Neural cell (in vitro differentiated cells): ENCODE data around the gene HNRNPF. TPM values are rescaled to one million over a fixed set of nuclear protein-coding genes. Genes with fewer than 3 reads are reported as not detected.
A peak's percentile ranks its signal among the peaks of the same experiment; 100 is the strongest.

Experiments used
- H2AFZ ChIP-seq: fragments of 200-600, 300-800 bp; sonication (generic), shearing (Covaris generic); 2 replicates; pipeline ENCODE4 v1.6.0; 2014; ENCODE audit warnings: low read depth, mild to moderate bottlenecking, antibody characterized with exemption, low read length, moderate library complexity
- H3F3A ChIP-seq: fragments of 200-600 bp; shearing (Covaris generic); 2 replicates; pipeline ENCODE4 v1.6.1; 2016; ENCODE audit warnings: mild to moderate bottlenecking, moderate library complexity, mixed read lengths, antibody characterized with exemption, low read length; ENCODE audit not compliant: insufficient read depth, poor library complexity, severe bottlenecking
- H3K27ac ChIP-seq: fragments of 200-600, 300-800 bp; sonication (generic), shearing (Covaris generic); 2 replicates; pipeline ENCODE4 v1.5.1; 2014; ENCODE audit warnings: mild to moderate bottlenecking, low read length, moderate library complexity
- H3K27me3 ChIP-seq: fragments of 300-800, 200-600 bp; sonication (generic), shearing (Covaris generic); 2 replicates; pipeline ENCODE4 v1.6.0; 2014; ENCODE audit warnings: mild to moderate bottlenecking, low read depth, low read length, moderate library complexity; ENCODE audit not compliant: insufficient read depth
- H3K36me3 ChIP-seq: fragments of 300-800, 200-600 bp; sonication (generic), shearing (Covaris generic); 2 replicates; pipeline ENCODE4 v1.5.1; 2014; ENCODE audit warnings: mild to moderate bottlenecking, antibody characterized with exemption, low read length, moderate library complexity; ENCODE audit not compliant: insufficient read depth
- H3K4me2 ChIP-seq: fragments of 300-800, 200-600 bp; sonication (generic), shearing (Covaris generic); 2 replicates; pipeline ENCODE4 v1.6.0; 2014; ENCODE audit warnings: mild to moderate bottlenecking, low read length
- H3K4me3 ChIP-seq: fragments of 300-800, 200-600 bp; sonication (generic), shearing (Covaris generic); 2 replicates; pipeline ENCODE4 v1.5.1; 2014; ENCODE audit warnings: mild to moderate bottlenecking, low read length, moderate library complexity
- H3K79me2 ChIP-seq: fragments of 200-600 bp; shearing (Covaris generic); replicated peaks from 2 replicates; pipeline ENCODE4 v1.6.0; 2014; ENCODE audit warnings: mild to moderate bottlenecking, low read length, moderate library complexity; ENCODE audit not compliant: insufficient read depth
- H3K9ac ChIP-seq: fragments of 300-800, 200-600 bp; sonication (generic), shearing (Covaris generic); 2 replicates; pipeline ENCODE4 v1.6.1; 2016; ENCODE audit warnings: mild to moderate bottlenecking, low read length, mixed read lengths
- H3K9me2 ChIP-seq: fragments of 200-600 bp; shearing (Covaris generic); 2 replicates; pipeline ENCODE4 v1.6.1; 2016; ENCODE audit warnings: mild to moderate bottlenecking, low read length, mixed read lengths; ENCODE audit not compliant: insufficient read depth
- H3K9me3 ChIP-seq: fragments of 200-600, 300-800 bp; sonication (generic), shearing (Covaris generic); 2 replicates; pipeline ENCODE4 v1.6.1; 2016; ENCODE audit warnings: mild to moderate bottlenecking, mixed run types, low read length, moderate library complexity, mixed read lengths
- H4K20me1 ChIP-seq: fragments of 200-600 bp; shearing (Covaris generic); 2 replicates; pipeline ENCODE4 v1.6.1; 2016; ENCODE audit warnings: mild to moderate bottlenecking, mixed run types; ENCODE audit not compliant: insufficient read depth
- CTCF ChIP-seq: fragments of 450-650 bp; IDR thresholded peaks from 2 replicates; pipeline ENCODE4 v1.5.1; 2014; ENCODE audit warnings: antibody characterized with exemption, mild to moderate bottlenecking, moderate library complexity; ENCODE audit not compliant: poor library complexity, severe bottlenecking
- EP300 ChIP-seq: fragments of 450-650 bp; conservative IDR thresholded peaks from 2 replicates; pipeline ENCODE4 v1.6.1; 2014; ENCODE audit warnings: antibody characterized with exemption, mild to moderate bottlenecking, moderate library complexity; ENCODE audit not compliant: poor library complexity, severe bottlenecking
- EZH2 ChIP-seq: fragments of 200-600, 300-800 bp; shearing (Covaris generic), sonication (generic); IDR thresholded peaks from 2 replicates; pipeline ENCODE4 v1.6.1; 2014; ENCODE audit warnings: antibody characterized with exemption, low read length, borderline replicate concordance, mild to moderate bottlenecking; ENCODE audit not compliant: insufficient read depth, poor library complexity, severe bottlenecking
- MXI1 ChIP-seq: fragments of 450-650 bp; conservative IDR thresholded peaks from 2 replicates; pipeline ENCODE4 v1.6.1; 2014; ENCODE audit warnings: antibody characterized with exemption, mild to moderate bottlenecking; ENCODE audit not compliant: poor library complexity, severe bottlenecking
- POLR2AphosphoS5 ChIP-seq: IDR thresholded peaks from 2 replicates; pipeline ENCODE4 v1.6.1; 2012
- RAD21 ChIP-seq: fragments of 450-650 bp; conservative IDR thresholded peaks from 2 replicates; pipeline ENCODE4 v1.6.1; 2014; ENCODE audit warnings: antibody characterized with exemption, mild to moderate bottlenecking, moderate library complexity
- REST ChIP-seq: IDR thresholded peaks from 2 replicates; pipeline ENCODE4 v1.6.1; 2012; ENCODE audit warnings: borderline replicate concordance
- SMC3 ChIP-seq: fragments of 450-650 bp; conservative IDR thresholded peaks from 2 replicates; pipeline ENCODE4 v1.6.1; 2014; ENCODE audit warnings: antibody characterized with exemption, mild to moderate bottlenecking, moderate library complexity; ENCODE audit not compliant: poor library complexity
- TAF1 ChIP-seq: IDR thresholded peaks from 2 replicates; pipeline ENCODE4 v1.6.1; 2012; ENCODE audit warnings: low read depth
- polyA plus RNA-seq: library from polyadenylated mRNA; depleted of rRNA; stranded (reverse); fragments of >200 nt; gene quantifications from 2 replicates; pipeline ENCODE4 v1.2.3, GENCODE V29; 2014

Gene HNRNPF
- polyA plus RNA-seq, 1 donor from 2014 or later, result 65.0 TPM

- Histone ChIP-seq H3K9ac (peak overlapping the region; percentile 72), H3K36me3 (no peaks in the 10 kb centered on the region), H2AFZ (peak overlapping the region; percentile 14)
These were observed 1.2 kb downstream of the HNRNPF start for GRCh38 chr10:43407576-43408330.

More at GRCh38 chr10:43407576-43408330, 1.2 kb downstream of the HNRNPF start:
- H3K27ac ChIP-seq, result peak overlapping the region; percentile 71
- peaks cover 5% of the 10 kb centered on the region for H3K27me3 ChIP-seq
- no peaks in the 10 kb centered on the region for H3F3A ChIP-seq
- H3K79me2 ChIP-seq, result peaks cover 33% of the 10 kb centered on the region
- H3K9me2 ChIP-seq, result no peaks in the 10 kb centered on the region
- H4K20me1 ChIP-seq, result no peaks in the 10 kb centered on the region
- peak; percentile 14 for TF ChIP-seq CTCF
- no peak for TF ChIP-seq REST
- TF ChIP-seq SMC3, result no peak
- no peak for TF ChIP-seq POLR2AphosphoS5
- TF ChIP-seq EP300, result no peak
- peak; percentile 83 for TF ChIP-seq MXI1
- no peak for TF ChIP-seq RAD21
- peak; percentile 40 for TF ChIP-seq TAF1
- no peak for TF ChIP-seq EZH2
- H3K9me3 ChIP-seq, result no peaks in the 10 kb centered on the region
- H3K4me2 ChIP-seq, result peak overlapping the region; percentile 15
- H3K4me3 ChIP-seq, result peak overlapping the region; percentile 81
